ENCODE data around the gene RANBP10. TPM values are rescaled to one million over a fixed set of nuclear protein-coding genes. Genes with fewer than 3 reads are reported as not detected.

RANBP10 gene
- total and polyA plus RNA-seq, 3 donors from 2014 or later, result 23.0 to 25.2 (median 23.5) TPM

DNA sequence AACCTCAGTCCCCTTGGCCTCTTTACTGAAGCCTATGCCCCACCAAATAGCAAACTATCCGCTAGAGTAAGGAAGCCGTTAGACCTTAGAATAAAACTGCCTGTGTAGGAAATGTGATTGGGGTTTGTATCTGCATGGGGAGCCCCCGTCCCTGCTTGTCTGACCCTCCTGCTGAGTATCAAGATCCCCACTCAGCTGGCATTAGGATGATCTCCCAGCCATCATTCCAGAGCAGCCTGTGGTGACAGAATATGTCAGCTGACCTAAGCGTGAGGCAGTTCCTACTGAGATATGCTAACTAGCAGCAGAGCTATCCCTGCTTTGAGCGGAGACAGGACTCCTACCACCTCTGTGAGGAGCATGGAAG is 86.6 kb downstream of the RANBP10 start:
- Histone ChIP-seq H3K27ac (peak overlapping the region; percentile 83 to 90), H3K4me3 (peak overlapping the region; percentile 87 to 98), H3K4me1 (peaks cover 13% of the 10 kb centered on the region), H3K9me3 (no peaks in the 10 kb centered on the region), H3K27me3 (no peaks in the 10 kb centered on the region), H3K36me3 (ENCODE audit: low read depth, missing control alignments) (no peaks in the 10 kb centered on the region)
- intact Hi-C loops (cut with DNase I; ENCODE audit: low total_unique reads), result no loop called here
- peak; percentile 74 for DNase-seq
- TF ChIP-seq POLR2A (IDR thresholded peaks at IDR 0.05), result no peak
- TF ChIP-seq, protein P1, sequence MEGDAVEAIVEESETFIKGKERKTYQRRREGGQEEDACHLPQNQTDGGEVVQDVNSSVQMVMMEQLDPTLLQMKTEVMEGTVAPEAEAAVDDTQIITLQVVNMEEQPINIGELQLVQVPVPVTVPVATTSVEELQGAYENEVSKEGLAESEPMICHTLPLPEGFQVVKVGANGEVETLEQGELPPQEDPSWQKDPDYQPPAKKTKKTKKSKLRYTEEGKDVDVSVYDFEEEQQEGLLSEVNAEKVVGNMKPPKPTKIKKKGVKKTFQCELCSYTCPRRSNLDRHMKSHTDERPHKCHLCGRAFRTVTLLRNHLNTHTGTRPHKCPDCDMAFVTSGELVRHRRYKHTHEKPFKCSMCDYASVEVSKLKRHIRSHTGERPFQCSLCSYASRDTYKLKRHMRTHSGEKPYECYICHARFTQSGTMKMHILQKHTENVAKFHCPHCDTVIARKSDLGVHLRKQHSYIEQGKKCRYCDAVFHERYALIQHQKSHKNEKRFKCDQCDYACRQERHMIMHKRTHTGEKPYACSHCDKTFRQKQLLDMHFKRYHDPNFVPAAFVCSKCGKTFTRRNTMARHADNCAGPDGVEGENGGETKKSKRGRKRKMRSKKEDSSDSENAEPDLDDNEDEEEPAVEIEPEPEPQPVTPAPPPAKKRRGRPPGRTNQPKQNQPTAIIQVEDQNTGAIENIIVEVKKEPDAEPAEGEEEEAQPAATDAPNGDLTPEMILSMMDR (IDR thresholded peaks at IDR 0.05), result no peak
- WGBS, 2 donors, result 0 to 3% methylated on average over 5 of the region's 5 CpGs

DNA sequence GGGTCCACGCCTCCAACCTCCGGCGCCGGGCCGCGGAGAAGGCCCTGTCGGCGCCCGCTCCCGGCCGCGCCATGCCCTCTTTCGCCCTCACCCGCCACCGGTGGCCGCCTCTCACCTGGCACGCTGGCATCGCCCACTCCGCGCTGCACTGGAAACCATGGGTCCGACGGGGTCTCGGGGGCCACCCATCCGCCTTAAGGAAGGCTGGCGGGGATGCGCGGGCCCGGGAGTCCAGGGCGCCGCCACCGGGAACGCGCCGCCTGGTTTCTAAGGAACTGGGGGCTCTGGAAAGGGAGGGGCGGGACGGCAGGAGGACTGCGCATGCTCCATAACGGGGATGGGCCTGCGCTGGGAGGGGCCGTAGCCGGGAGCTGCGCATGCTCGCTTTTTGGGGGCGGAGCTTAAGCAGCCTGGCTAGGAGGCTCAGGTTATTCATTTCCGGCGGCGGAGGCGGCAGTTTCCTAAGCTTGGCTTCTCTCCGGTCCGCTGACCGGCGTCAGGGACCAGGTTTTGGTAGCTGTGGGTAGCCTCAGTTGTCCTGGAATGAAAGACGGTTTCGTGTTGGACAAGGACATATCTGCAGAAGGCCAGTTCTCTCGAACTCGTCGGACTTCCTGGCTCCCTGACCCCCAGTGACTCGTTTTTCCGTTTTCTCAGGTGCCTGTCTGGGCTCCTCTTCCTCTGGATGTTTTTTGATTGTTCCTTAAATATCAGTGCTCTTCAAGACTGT is 87.1 kb downstream of the RANBP10 start, which contains the start of gene GFOD2:
Gene GFOD2 (minus strand): TSS at position 269 of the 730 bp plus-strand sequence. CDS start 33,601 bp downstream, outside the sequence.
- Histone ChIP-seq H3K4me1 (peaks cover 13% of the 10 kb centered on the region), H3K36me3 (ENCODE audit: low read depth, missing control alignments) (no peaks in the 10 kb centered on the region), H3K27me3 (no peaks in the 10 kb centered on the region), H3K9me3 (no peaks in the 10 kb centered on the region), H3K27ac (peak within 1 kb of the TSS; percentile 83 to 90), H3K4me3 (peak within 1 kb of the TSS; percentile 87 to 98)
- DNase-seq, result peak; percentile 97
- intact Hi-C loops (cut with DNase I; ENCODE audit: low total_unique reads), result no loop called here
- TF ChIP-seq, protein P1 (IDR thresholded peaks at IDR 0.05), result no peak
- TF ChIP-seq POLR2A (IDR thresholded peaks at IDR 0.05), result peak; percentile 53
- WGBS, 2 donors, result 0 to 1% methylated on average over 26 to 56 of the region's 59 CpGs

DNA sequence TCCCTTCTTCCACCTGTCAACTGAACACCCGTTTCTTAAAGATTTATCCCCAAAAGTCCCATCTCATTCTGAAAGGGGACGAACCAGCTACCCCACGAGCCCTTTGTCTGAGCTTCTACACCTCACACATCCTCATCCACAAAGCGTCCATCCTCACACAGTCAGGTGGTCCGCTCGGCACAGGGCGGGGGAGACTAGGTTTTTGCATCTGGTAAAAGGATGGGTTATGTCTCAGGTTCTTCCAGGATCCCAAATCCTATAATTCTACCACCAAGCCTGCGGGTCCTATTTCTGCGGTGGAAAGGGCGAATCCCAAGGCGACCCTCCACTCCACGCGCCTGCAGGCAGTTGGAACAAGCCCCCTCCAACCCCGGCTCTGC is 87.7 kb downstream of the RANBP10 start:
- WGBS, 2 donors, result 0 to 2% methylated on average over 8 to 14 of the region's 14 CpGs
- no peaks in the 10 kb centered on the region for H3K27me3 ChIP-seq
- H3K4me1 ChIP-seq, result peaks cover 13% of the 10 kb centered on the region
- DNase-seq, result peak; percentile 20
- peak overlapping the region; percentile 87 to 98 for H3K4me3 ChIP-seq
- no peaks in the 10 kb centered on the region for H3K9me3 ChIP-seq
- intact Hi-C loops (cut with DNase I; ENCODE audit: low total_unique reads), result no loop called here
- H3K36me3 ChIP-seq (ENCODE audit: low read depth, missing control alignments), result no peaks in the 10 kb centered on the region
- TF ChIP-seq, protein P1 (IDR thresholded peaks at IDR 0.05), result no peak
- no peak for TF ChIP-seq POLR2A (IDR thresholded peaks at IDR 0.05)
- peak overlapping the region in 1 of 2 donors; percentile 90 for H3K27ac ChIP-seq

DNA sequence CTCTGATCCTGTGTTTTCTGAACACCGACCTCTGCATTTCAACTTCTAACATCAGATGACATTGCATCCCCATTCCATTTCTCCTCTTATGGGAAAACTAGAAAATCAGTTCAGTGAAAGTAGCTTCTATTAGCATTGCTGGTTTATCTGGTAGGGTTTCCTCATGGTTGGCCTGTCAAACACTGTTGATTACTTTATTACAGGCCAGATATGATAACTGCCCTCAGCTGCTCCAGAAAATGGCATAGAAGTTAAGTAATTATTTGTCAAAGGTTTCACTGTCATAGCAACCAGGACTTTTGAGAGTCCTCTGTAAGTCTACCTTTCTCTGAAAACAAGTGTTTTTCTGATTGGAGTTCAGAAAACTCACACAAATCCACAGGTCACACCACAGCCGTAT is 90.3 kb downstream of the RANBP10 start:
- Histone ChIP-seq H3K27me3 (no peaks in the 10 kb centered on the region), H3K27ac (no peak overlapping the region), H3K9me3 (no peaks in the 10 kb centered on the region), H3K4me1 (peaks cover 13% of the 10 kb centered on the region), H3K4me3 (no peak overlapping the region), H3K36me3 (ENCODE audit: low read depth, missing control alignments) (no peaks in the 10 kb centered on the region)
- DNase-seq, result no peak
- no peak for TF ChIP-seq POLR2A (IDR thresholded peaks at IDR 0.05)
- TF ChIP-seq, protein P1 (IDR thresholded peaks at IDR 0.05), result no peak
- intact Hi-C loops (cut with DNase I; ENCODE audit: low total_unique reads), result no loop called here
- 85 to 97% methylated on average over 2 of the region's 2 CpGs for WGBS, 2 donors

DNA sequence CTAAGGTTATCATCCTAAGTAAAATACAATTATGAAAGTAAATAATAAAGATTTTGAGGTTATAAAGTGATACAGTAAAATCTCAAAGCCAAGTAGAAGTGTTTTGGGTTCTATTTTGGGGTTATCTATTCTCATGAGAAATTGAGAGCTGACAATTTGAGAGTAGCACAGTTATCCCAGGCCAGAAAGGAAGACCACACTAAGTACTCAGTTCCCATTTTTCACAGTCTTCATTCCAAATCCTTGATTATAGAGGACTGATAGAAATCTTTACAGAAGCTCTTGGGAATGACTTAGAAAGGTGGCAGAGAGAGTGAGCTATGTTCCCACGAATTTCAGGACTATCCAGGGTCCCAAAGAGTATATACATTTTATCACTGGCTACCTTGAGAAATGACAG is 91.8 kb downstream of the RANBP10 start:
- Histone ChIP-seq H3K36me3 (ENCODE audit: low read depth, missing control alignments) (no peaks in the 10 kb centered on the region), H3K27ac (no peak overlapping the region), H3K9me3 (no peaks in the 10 kb centered on the region), H3K27me3 (no peaks in the 10 kb centered on the region), H3K4me3 (no peak overlapping the region), H3K4me1 (peaks cover 6% of the 10 kb centered on the region)
- no peak for TF ChIP-seq POLR2A (IDR thresholded peaks at IDR 0.05)
- TF ChIP-seq, protein P1 (IDR thresholded peaks at IDR 0.05), result no peak
- WGBS, 2 donors, result 71 to 88% methylated on average over 1 of the region's 1 CpG
- no peak for DNase-seq
- intact Hi-C loops (cut with DNase I; ENCODE audit: low total_unique reads), result no loop called here

All from testis (tissue), 3 donors.